Sigmoid colon (tissue), 7 donors: ENCODE data around the gene TRMT2A. TPM values are rescaled to one million over a fixed set of nuclear protein-coding genes. Genes with fewer than 3 reads are reported as not detected.
A peak's percentile ranks its signal among the peaks of the same experiment; 100 is the strongest.

Experiments used
- DNase-seq: peaks from one replicate; pipeline ENCODE4 v3.0.0-alpha.2; 2019
- H3K27ac ChIP-seq, 4 donors: fragments of 200-600 bp; sonication (generic); one replicate each; pipeline ENCODE4 v1.5.1; 2016 to 2019; ENCODE audit warnings: mild to moderate bottlenecking in 1 of 4
- H3K27me3 ChIP-seq, 3 donors: fragments of 200-600 bp; sonication (generic); one replicate each; pipeline ENCODE4 v1.5.1; 2019; ENCODE audit warnings: mild to moderate bottlenecking in 1 of 3
- H3K36me3 ChIP-seq, 4 donors: fragments of 200-600 bp; sonication (generic); one replicate each; pipeline ENCODE4 v1.5.1; 2016 to 2019
- H3K4me1 ChIP-seq, 4 donors: fragments of 200-600 bp; sonication (generic); one replicate each; pipeline ENCODE4 v1.5.1; 2017 to 2019
- H3K4me3 ChIP-seq, 4 donors: fragments of 200-600 bp; sonication (generic); one replicate each; pipeline ENCODE4 v1.5.1; 2017 to 2019; ENCODE audit warnings: mild to moderate bottlenecking in 2 of 4, moderate library complexity in 1 of 4
- H3K9me3 ChIP-seq, 4 donors: fragments of 200-600 bp in 3 of 4; sonication (generic) in 3 of 4; one replicate each; pipeline versions ENCODE4 v1.5.1 to v1.6.1; 2013 to 2019
- EP300 ChIP-seq, 4 donors: sonication (generic); formaldehyde crosslinking; IDR thresholded peaks; one replicate each; pipeline ENCODE4 v1.6.1; 2017; ENCODE audit warnings: antibody characterized with exemption in 4 of 4
- POLR2A ChIP-seq, 2 donors: fragments of 450-650 bp; IDR thresholded peaks; one replicate each; pipeline ENCODE4 v1.6.1; 2016; ENCODE audit warnings: antibody characterized with exemption in 2 of 2, mild to moderate bottlenecking in 2 of 2, moderate library complexity in 2 of 2
- POLR2AphosphoS5 ChIP-seq, 4 donors: sonication (generic); formaldehyde crosslinking; IDR thresholded peaks; one replicate each; pipeline ENCODE4 v1.6.1; 2017; ENCODE audit warnings: antibody characterized with exemption in 4 of 4
- WGBS, 2 donors: extraction: QIAGEN DNeasy Blood & Tissue Kit; methylation state at CpG; one replicate each; pipeline ENCODE4 v1.1.7; 2013; 5-methylcytosine and 5-hydroxymethylcytosine counted together
- intact Hi-C: fragments of 100-400 bp; cut with DNase I; formaldehyde crosslinking; loops from one replicate; pipeline ENCODE4 v1.15.1; 2023
- polyA plus RNA-seq, 3 donors: library from polyadenylated mRNA; stranded (reverse); fragments of 200-250 nt; gene quantifications; one replicate each; pipeline ENCODE4 v1.2.3, GENCODE V29; 2013
- total RNA-seq, 4 donors: library from RNA; depleted of rRNA; stranded (reverse); fragments of >200 nt; gene quantifications; one replicate each; pipeline ENCODE4 v1.1.0, GENCODE V29; 2016
- TF ChIP-seq, protein P1 (sequence below), 4 experiments: fragments of 450-650 bp in 3 of 4; fragments of 200-600 bp in 1 of 4; IDR thresholded peaks; one replicate each; pipeline ENCODE4 v1.5.1; 2016 to 2019; ENCODE audit warnings: antibody characterized with exemption in 4 of 4, mild to moderate bottlenecking in 3 of 4, moderate library complexity in 2 of 4
- donor health status: healthy with polysubstance abuse.
- donor health status: Bipolar disorder and iron deficiency.
- donor health status: healthy.

The TRMT2A gene
- total RNA-seq (10 to 100 TPM; 40.0 to 55.1 (median 51.1) TPM), polyA plus RNA-seq (10 to 100 TPM in 1 of 3 donors, 1 to 10 TPM in 2; 8.6 to 43.7 (median 9.0) TPM)

DNA sequence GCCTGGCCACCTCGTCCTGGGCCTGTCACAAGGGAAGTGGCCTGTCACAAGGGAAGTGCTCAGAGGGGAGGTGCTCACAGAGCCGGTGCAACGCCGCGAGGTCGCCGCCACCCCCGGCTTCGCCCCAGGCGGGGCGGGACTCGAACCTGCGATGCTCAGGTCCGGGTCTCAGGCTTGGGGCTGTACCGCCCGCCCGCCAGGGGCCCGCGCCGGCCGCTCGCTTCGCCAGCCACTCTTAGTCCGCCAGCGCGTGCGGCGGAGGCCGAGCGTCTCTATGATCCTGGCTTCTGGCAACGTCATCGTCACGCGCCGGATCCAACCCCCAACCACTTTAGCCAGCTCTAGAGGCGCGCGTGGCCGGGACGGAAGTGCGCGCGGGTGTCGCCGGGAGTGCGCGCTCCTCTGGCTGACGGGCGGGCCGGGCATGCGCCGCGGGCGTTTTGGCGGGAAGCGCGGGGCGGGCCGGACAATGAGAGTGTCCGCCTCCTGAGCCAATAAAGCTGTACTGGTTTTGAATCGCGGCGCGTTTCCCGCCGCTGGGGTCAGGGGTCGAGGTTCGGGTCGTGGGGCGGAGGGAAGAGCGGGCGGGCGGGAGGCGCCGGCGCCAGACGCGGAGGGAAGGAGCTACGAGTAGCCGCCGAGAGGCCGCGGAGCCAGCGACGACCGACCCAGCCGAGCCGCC is at the start of gene TRMT2A:
TRMT2A (minus strand) TSS at position 276 of the 682 bp plus-strand sequence. CDS start 320 bp downstream, outside the sequence.
- peak; percentile 41 to 79 (median 72) for TF ChIP-seq POLR2AphosphoS5 (IDR thresholded peaks at IDR 0.05)
- TF ChIP-seq EP300 (IDR thresholded peaks at IDR 0.05), result peak in 1 of 4 donors; percentile 47
- TF ChIP-seq, protein P1, sequence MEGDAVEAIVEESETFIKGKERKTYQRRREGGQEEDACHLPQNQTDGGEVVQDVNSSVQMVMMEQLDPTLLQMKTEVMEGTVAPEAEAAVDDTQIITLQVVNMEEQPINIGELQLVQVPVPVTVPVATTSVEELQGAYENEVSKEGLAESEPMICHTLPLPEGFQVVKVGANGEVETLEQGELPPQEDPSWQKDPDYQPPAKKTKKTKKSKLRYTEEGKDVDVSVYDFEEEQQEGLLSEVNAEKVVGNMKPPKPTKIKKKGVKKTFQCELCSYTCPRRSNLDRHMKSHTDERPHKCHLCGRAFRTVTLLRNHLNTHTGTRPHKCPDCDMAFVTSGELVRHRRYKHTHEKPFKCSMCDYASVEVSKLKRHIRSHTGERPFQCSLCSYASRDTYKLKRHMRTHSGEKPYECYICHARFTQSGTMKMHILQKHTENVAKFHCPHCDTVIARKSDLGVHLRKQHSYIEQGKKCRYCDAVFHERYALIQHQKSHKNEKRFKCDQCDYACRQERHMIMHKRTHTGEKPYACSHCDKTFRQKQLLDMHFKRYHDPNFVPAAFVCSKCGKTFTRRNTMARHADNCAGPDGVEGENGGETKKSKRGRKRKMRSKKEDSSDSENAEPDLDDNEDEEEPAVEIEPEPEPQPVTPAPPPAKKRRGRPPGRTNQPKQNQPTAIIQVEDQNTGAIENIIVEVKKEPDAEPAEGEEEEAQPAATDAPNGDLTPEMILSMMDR (IDR thresholded peaks at IDR 0.05), result no peak
- TF ChIP-seq POLR2A (IDR thresholded peaks at IDR 0.05), result peak in 1 of 2 donors; percentile 36
- Histone ChIP-seq H3K36me3 (peaks cover 4 to 60% (median 37%) of the 10 kb centered on the region in 4 donors), H3K27me3 (no peaks in the 10 kb centered on the region), H3K9me3 (no peaks in the 10 kb centered on the region), H3K4me3 (peak within 1 kb of the TSS; percentile 67 to 93 (median 86)), H3K27ac (peak within 1 kb of the TSS; percentile 83 to 91 (median 88)), H3K4me1 (peaks cover 0 to 52% (median 44%) of the 10 kb centered on the region in 4 donors)
- DNase-seq, result peak; percentile 99
- intact Hi-C loops, result loop anchor here (5.0 to 10.0 kb wide), 4 partner anchors 35 to 162 kb away; partner anchors contain the start of genes DGCR8 and TANGO2
- WGBS, 2 donors, result 0 to 1% methylated on average over 88 of the region's 88 CpGs

- Histone ChIP-seq H3K4me3 (no peak overlapping the region), H3K4me1 (no peaks in the 10 kb centered on the region), H3K27me3 (no peaks in the 10 kb centered on the region), H3K27ac (no peak overlapping the region), H3K9me3 (no peaks in the 10 kb centered on the region), H3K36me3 (no peaks in the 10 kb centered on the region)
- DNase-seq, result no peak
- TF ChIP-seq POLR2AphosphoS5 (IDR thresholded peaks at IDR 0.05) (no peak), POLR2A (IDR thresholded peaks at IDR 0.05) (no peak)
- TF ChIP-seq, protein P1 (IDR thresholded peaks at IDR 0.05), result no peak
- 84 to 89% methylated on average over 9 of the region's 9 CpGs for WGBS, 2 donors
- intact Hi-C loops, result no loop called here
Observed at GRCh38 chr22:20166703-20167102, 49.7 kb upstream of the TRMT2A start.

DNA sequence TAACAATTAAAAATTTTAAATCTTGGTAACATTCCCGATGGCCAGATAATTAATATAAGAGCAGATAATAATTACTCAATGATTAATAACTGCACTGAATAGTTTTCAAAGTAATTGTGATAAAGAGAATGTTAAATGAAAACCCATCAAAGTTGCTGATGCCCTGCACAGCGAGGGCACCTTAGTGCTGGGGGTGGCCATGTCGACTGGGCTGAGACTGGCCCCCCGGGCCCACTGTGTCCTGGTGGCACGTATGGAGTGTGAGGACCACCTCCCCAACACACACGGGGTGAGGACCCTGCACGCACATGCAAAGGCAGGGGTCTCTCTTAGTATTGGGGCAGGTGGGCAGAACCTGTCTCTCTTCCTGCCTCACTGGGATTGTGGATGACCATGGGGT is 48.9 kb upstream of the TRMT2A start:
- H3K36me3 ChIP-seq, result no peaks in the 10 kb centered on the region
- H3K4me3 ChIP-seq, result no peak overlapping the region
- H3K27me3 ChIP-seq, result no peaks in the 10 kb centered on the region
- intact Hi-C loops, result no loop called here
- WGBS, 2 donors, result 83 to 86% methylated on average over 7 of the region's 7 CpGs
- no peak overlapping the region for H3K27ac ChIP-seq
- H3K4me1 ChIP-seq, result no peaks in the 10 kb centered on the region
- DNase-seq, result no peak
- no peaks in the 10 kb centered on the region for H3K9me3 ChIP-seq
- TF ChIP-seq POLR2AphosphoS5 (IDR thresholded peaks at IDR 0.05), result no peak
- TF ChIP-seq EP300 (IDR thresholded peaks at IDR 0.05), result no peak
- TF ChIP-seq, protein P1 (IDR thresholded peaks at IDR 0.05), result no peak
- no peak for TF ChIP-seq POLR2A (IDR thresholded peaks at IDR 0.05)

DNA sequence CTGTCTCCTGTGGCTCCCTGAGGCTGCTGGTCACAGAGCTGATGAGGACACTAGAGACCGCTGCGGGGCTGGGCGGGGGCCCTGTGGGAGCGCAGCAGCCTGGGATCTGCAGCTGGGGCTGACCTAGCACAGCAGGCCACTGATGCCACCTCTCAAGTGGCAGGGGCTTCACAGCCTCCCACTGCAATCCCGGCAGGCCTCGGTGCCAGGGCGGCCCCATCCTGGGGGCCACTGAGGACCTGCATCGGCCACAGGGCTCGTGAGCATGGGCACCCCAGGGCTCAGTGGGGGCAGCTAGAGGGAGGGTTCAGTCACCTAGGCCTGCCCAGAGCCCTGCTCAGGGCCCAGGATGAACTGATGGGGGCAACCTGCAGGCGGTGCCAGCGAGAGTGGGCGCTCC is 48.4 kb upstream of the TRMT2A start:
- TF ChIP-seq EP300 (IDR thresholded peaks at IDR 0.05), result no peak
- intact Hi-C loops, result no loop called here
- Histone ChIP-seq H3K36me3 (no peaks in the 10 kb centered on the region), H3K27ac (no peak overlapping the region), H3K9me3 (no peaks in the 10 kb centered on the region), H3K27me3 (no peaks in the 10 kb centered on the region), H3K4me3 (no peak overlapping the region), H3K4me1 (no peaks in the 10 kb centered on the region)
- DNase-seq, result no peak
- 93 to 94% methylated on average over 12 of the region's 12 CpGs for WGBS, 2 donors

DNA sequence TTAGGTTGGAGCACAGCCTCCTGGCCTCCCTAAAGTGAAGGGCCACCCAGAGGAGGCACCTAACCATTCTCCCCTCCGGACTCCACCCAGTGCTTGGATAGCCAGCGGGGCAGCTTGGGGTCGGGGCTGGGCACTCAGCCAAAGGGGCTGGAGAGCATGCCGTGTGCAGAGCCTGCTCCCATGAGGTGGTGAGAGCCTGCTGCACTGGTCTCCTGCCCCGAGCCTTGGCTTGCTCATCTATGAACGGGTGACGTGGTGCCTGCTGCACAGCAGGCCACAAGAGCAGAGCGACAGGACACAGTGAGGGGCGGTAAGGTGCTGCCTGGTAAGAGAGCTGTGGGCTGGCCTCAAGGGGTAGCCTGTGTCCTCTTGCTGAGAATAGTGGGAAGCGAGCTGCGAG is 47.8 kb upstream of the TRMT2A start:
- no peak for TF ChIP-seq POLR2AphosphoS5 (IDR thresholded peaks at IDR 0.05)
- TF ChIP-seq EP300 (IDR thresholded peaks at IDR 0.05), result no peak
- TF ChIP-seq, protein P1 (IDR thresholded peaks at IDR 0.05), result no peak
- TF ChIP-seq POLR2A (IDR thresholded peaks at IDR 0.05), result no peak
- H3K4me3 ChIP-seq, result no peak overlapping the region
- intact Hi-C loops, result no loop called here
- no peaks in the 10 kb centered on the region for H3K27me3 ChIP-seq
- no peak overlapping the region for H3K27ac ChIP-seq
- WGBS, 2 donors, result 75 to 85% methylated on average over 11 of the region's 11 CpGs
- H3K9me3 ChIP-seq, result no peaks in the 10 kb centered on the region
- DNase-seq, result no peak
- H3K4me1 ChIP-seq, result no peaks in the 10 kb centered on the region
- H3K36me3 ChIP-seq, result no peaks in the 10 kb centered on the region
